ENCODE data around the gene BAIAP2L1. TPM values are rescaled to one million over a fixed set of nuclear protein-coding genes. Genes with fewer than 3 reads are reported as not detected.

Gene BAIAP2L1
- total and polyA plus RNA-seq, 2 donors (not counting 3 experiments of a cell fraction or from before 2014, with no cell fraction given) = 0.32 to 1.1 TPM

DNA sequence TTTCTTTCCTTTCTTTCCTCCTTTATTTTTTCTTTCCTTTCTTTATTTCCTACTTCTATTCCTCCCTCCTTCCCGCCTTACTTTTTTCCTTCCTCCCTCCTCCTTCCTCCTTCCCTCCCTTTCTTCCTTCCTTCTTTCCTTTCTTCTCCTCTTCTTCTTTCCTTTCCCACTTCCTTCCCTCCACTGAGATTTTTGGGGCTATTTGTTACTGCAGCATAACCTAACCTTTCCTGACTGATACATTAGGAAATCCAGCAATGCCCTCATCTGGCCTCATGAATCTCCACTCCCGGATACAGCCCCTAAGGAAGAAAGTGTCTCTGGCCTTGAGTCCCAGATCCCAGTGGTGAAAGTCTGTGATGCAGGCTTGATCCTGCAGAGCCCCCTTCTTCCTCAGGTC, 38.6 kb upstream of the BAIAP2L1 start:
- no peak for FAIRE-seq
- Histone ChIP-seq H2AFZ (ENCODE audit: low read depth, low read length) (no peak overlapping the region), H3K4me2 (ENCODE audit: insufficient read depth, low read length) (no peak overlapping the region), H4K20me1 (replicated peaks; ENCODE audit: control insufficient read depth, extremely low read depth, insufficient read depth, low read length) (no peaks in the 10 kb centered on the region), H3K9ac (replicated peaks; ENCODE audit: extremely low read depth, insufficient read depth, low read length) (no peak overlapping the region), H3K4me1 (ENCODE audit: control insufficient read depth, extremely low read depth, insufficient read depth, low read length) (no peaks in the 10 kb centered on the region), H3K79me2 (ENCODE audit: control insufficient read depth, insufficient read depth, low read length) (no peaks in the 10 kb centered on the region), H3K36me3 (ENCODE audit: control insufficient read depth in 2 of 2, extremely low read depth in 1 of 2, insufficient read depth in 2 of 2, low read length in 2 of 2) (no peaks in the 10 kb centered on the region), H3K9me3 (replicated peaks; ENCODE audit: control insufficient read depth, insufficient read depth, low read length) (no peaks in the 10 kb centered on the region), H3K27me3 (ENCODE audit: control insufficient read depth in 2 of 2, insufficient read depth in 2 of 2, low read length in 2 of 2) (no peaks in the 10 kb centered on the region), H3K4me3 (replicated peaks in 1 of 3; ENCODE audit: insufficient read depth in 1 of 3, low read depth in 1 of 3, low read length in 3 of 3) (no peak overlapping the region), H3K27ac (ENCODE audit: insufficient read depth, low read depth, low read length) (no peak overlapping the region), H3K9me1 (replicated peaks; ENCODE audit: control insufficient read depth, extremely low read depth, insufficient read depth, low read length) (no peaks in the 10 kb centered on the region)
- ChIA-PET CTCF (no interaction called here), POLR2A (no interaction called here)
- BruUV-seq (replicated peaks) = no TSS peak
- intact Hi-C loops (cut with micrococcal nuclease) = no loop called here
- dilution Hi-C loops (cut with MboI; ENCODE audit: extremely low pct_ligation_motif_present, low sequenced_read_pairs) = no loop called here
- TF ChIP-seq JUN (IDR thresholded peaks at IDR 0.05; ENCODE audit: borderline replicate concordance, insufficient read depth, insufficient read length, low read depth) = no peak
- no peak for TF ChIP-seq GATA2 (IDR thresholded peaks at IDR 0.05; ENCODE audit: insufficient read depth, insufficient read length, low read depth, low read length)
- TF ChIP-seq MYC (IDR thresholded peaks at IDR 0.05; ENCODE audit: low read depth, low read length) = no peak
- TF ChIP-seq POLR2AphosphoS5 (IDR thresholded peaks at IDR 0.05; ENCODE audit: insufficient read depth, low read depth, low read length) = no peak
- no peak for TF ChIP-seq FOS (IDR thresholded peaks at IDR 0.05; ENCODE audit: borderline replicate concordance, insufficient read depth, low read length)
- TF ChIP-seq, protein P1, sequence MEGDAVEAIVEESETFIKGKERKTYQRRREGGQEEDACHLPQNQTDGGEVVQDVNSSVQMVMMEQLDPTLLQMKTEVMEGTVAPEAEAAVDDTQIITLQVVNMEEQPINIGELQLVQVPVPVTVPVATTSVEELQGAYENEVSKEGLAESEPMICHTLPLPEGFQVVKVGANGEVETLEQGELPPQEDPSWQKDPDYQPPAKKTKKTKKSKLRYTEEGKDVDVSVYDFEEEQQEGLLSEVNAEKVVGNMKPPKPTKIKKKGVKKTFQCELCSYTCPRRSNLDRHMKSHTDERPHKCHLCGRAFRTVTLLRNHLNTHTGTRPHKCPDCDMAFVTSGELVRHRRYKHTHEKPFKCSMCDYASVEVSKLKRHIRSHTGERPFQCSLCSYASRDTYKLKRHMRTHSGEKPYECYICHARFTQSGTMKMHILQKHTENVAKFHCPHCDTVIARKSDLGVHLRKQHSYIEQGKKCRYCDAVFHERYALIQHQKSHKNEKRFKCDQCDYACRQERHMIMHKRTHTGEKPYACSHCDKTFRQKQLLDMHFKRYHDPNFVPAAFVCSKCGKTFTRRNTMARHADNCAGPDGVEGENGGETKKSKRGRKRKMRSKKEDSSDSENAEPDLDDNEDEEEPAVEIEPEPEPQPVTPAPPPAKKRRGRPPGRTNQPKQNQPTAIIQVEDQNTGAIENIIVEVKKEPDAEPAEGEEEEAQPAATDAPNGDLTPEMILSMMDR (IDR thresholded peaks at IDR 0.05; ENCODE audit: extremely low read depth in 1 of 2, insufficient read depth in 1 of 2, low read depth in 1 of 2, low read length in 2 of 2) = no peak
- TF ChIP-seq, protein P2, sequence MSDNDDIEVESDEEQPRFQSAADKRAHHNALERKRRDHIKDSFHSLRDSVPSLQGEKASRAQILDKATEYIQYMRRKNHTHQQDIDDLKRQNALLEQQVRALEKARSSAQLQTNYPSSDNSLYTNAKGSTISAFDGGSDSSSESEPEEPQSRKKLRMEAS (IDR thresholded peaks at IDR 0.05; ENCODE audit: insufficient read depth, insufficient read length) = no peak
- no peak for TF ChIP-seq EZH2 (IDR thresholded peaks at IDR 0.05; ENCODE audit: borderline replicate concordance, low read depth, low read length, severe bottlenecking)
- TF ChIP-seq POLR2A (IDR thresholded peaks at IDR 0.05; ENCODE audit: low read depth, low read length) = no peak
- no peak for DNase-seq (ENCODE audit: low read depth, low spot score)

All from endothelial cell of umbilical vein (primary cell).